ENCODE results near the gene C9orf153. TPM values are rescaled to one million over a fixed set of nuclear protein-coding genes. Genes with fewer than 3 reads are reported as not detected.

Gene C9orf153
- total and polyA plus RNA-seq, 2 experiments from 2014 or later, result 0.29 TPM; not detected in 1

GRCh38 chr9:86222667-86223066, 36.8 kb downstream of the C9orf153 start:
- no peaks in the 10 kb centered on the region for H3K79me2 ChIP-seq (replicated peaks; ENCODE audit: insufficient read depth)
- DNase-seq (ENCODE audit: low spot score) (no peak), ATAC-seq (no peak)
- Mint-ChIP-seq H3K4me3 (no peak overlapping the region), H3K9me3 (no peaks in the 10 kb centered on the region), H3K4me1 (no peaks in the 10 kb centered on the region), H3K27ac (no peak overlapping the region), H3K27me3 (ENCODE audit: insufficient read depth, low read depth, poor library complexity) (no peaks in the 10 kb centered on the region), H3K36me3 (ENCODE audit: low read depth) (no peaks in the 10 kb centered on the region)
- H3K4me1 ChIP-seq (ENCODE audit: insufficient read depth), result no peaks in the 10 kb centered on the region
- no peak overlapping the region for H2AFZ ChIP-seq
- H4K20me1 ChIP-seq (replicated peaks; ENCODE audit: insufficient read depth), result no peaks in the 10 kb centered on the region; the same call in 1 of the 2 replicates
- TF ChIP-seq CREB1 (CRISPR knock-in tag; IDR thresholded peaks at IDR 0.05; ENCODE audit: low read depth) (no peak), REST (IDR thresholded peaks at IDR 0.05; ENCODE audit: unreplicated experiment) (no peak), STAT1 (IDR thresholded peaks at IDR 0.05; ENCODE audit: unreplicated experiment) (no peak), POLR2AphosphoS5 (IDR thresholded peaks at IDR 0.05; ENCODE audit: low read depth) (no peak)
- no peak overlapping the region for H3K4me3 ChIP-seq
- H3K27me3 ChIP-seq (ENCODE audit: insufficient read depth), result no peaks in the 10 kb centered on the region
- no peaks in the 10 kb centered on the region for H3K9me2 ChIP-seq (ENCODE audit: insufficient read depth)
- H3K4me2 ChIP-seq, result no peak overlapping the region
- H3F3A ChIP-seq (replicated peaks; ENCODE audit: low read depth), result no peaks in the 10 kb centered on the region
- no peak overlapping the region for H3K27ac ChIP-seq (ENCODE audit: low read depth)
- H3K36me3 ChIP-seq (ENCODE audit: insufficient read depth), result no peaks in the 10 kb centered on the region

- ATAC-seq (no peak), DNase-seq (ENCODE audit: low spot score) (no peak)
- H3K4me3 Mint-ChIP-seq, result no peak overlapping the region
- Histone ChIP-seq H3K9me2 (ENCODE audit: insufficient read depth) (no peaks in the 10 kb centered on the region; the same call in 1 of the 2 replicates), H4K20me1 (replicated peaks; ENCODE audit: insufficient read depth) (no peaks in the 10 kb centered on the region; the same call in 1 of the 2 replicates), H3K4me2 (no peak overlapping the region), H3K36me3 (ENCODE audit: insufficient read depth) (no peaks in the 10 kb centered on the region), H3K4me1 (ENCODE audit: insufficient read depth) (no peaks in the 10 kb centered on the region), H3K27me3 (ENCODE audit: insufficient read depth) (no peaks in the 10 kb centered on the region), H3K27ac (ENCODE audit: low read depth) (no peak overlapping the region), H3K4me3 (no peak overlapping the region), H3K79me2 (replicated peaks; ENCODE audit: insufficient read depth) (no peaks in the 10 kb centered on the region), H2AFZ (no peak overlapping the region), H3F3A (replicated peaks; ENCODE audit: low read depth) (no peaks in the 10 kb centered on the region)
- H3K9me3 Mint-ChIP-seq, result no peaks in the 10 kb centered on the region
- no peak overlapping the region for H3K27ac Mint-ChIP-seq
- no peaks in the 10 kb centered on the region for H3K4me1 Mint-ChIP-seq
- no peaks in the 10 kb centered on the region for H3K36me3 Mint-ChIP-seq (ENCODE audit: low read depth)
- no peaks in the 10 kb centered on the region for H3K27me3 Mint-ChIP-seq (ENCODE audit: insufficient read depth, low read depth, poor library complexity)
- TF ChIP-seq ETS1 (IDR thresholded peaks at IDR 0.05) (no peak), ZNF331 (CRISPR knock-in tag; IDR thresholded peaks at IDR 0.05; ENCODE audit: low read depth) (no peak), JUNB (IDR thresholded peaks at IDR 0.05; ENCODE audit: unreplicated experiment) (no peak), POLR2AphosphoS5 (IDR thresholded peaks at IDR 0.05; ENCODE audit: low read depth) (no peak), EZH2phosphoT487 (IDR thresholded peaks at IDR 0.05; ENCODE audit: unreplicated experiment) (no peak), REST (IDR thresholded peaks at IDR 0.05; ENCODE audit: unreplicated experiment) (no peak), ZNF114 (CRISPR knock-in tag; IDR thresholded peaks at IDR 0.05) (no peak), EZH2 (IDR thresholded peaks at IDR 0.05; ENCODE audit: low read depth, unreplicated experiment) (no peak), NANOG (IDR thresholded peaks at IDR 0.05; ENCODE audit: borderline replicate concordance) (no peak)
Measured at GRCh38 chr9:86219606-86220005, 39.9 kb downstream of the C9orf153 start.

All from GM23338 (cell line).